Neural progenitor cell (in vitro differentiated cells): ENCODE measurements around the gene HEXD. TPM values are rescaled to one million over a fixed set of nuclear protein-coding genes. Genes with fewer than 3 reads are reported as not detected.

Experiments used
- DNase-seq: peaks from one replicate; pipeline ENCODE4 v3.0.0-alpha.2; 2016; ENCODE audit warnings: low spot score
- H2AFZ ChIP-seq: fragments of 200-600 bp; sonication (generic); replicated peaks from 2 replicates; pipeline ENCODE4 v1.6.1; 2016; ENCODE audit warnings: antibody characterized with exemption
- H3F3A ChIP-seq: fragments of 200-600 bp; sonication (generic); 2 replicates; pipeline ENCODE4 v1.6.1; 2016; ENCODE audit warnings: antibody characterized with exemption, low read depth
- H3K27ac ChIP-seq: fragments of 200-600 bp; sonication (generic); 2 replicates; pipeline ENCODE4 v1.5.1; 2016; ENCODE audit warnings: mild to moderate bottlenecking
- H3K27me3 ChIP-seq: fragments of 200-600 bp; sonication (generic); 2 replicates; pipeline ENCODE4 v1.6.1; 2016; ENCODE audit warnings: mild to moderate bottlenecking, moderate library complexity
- H3K36me3 ChIP-seq: fragments of 200-600 bp; sonication (generic); 2 replicates; pipeline ENCODE4 v1.5.1; 2016
- H3K4me1 ChIP-seq: fragments of 200-600 bp; sonication (generic); 2 replicates; pipeline ENCODE4 v1.6.1; 2016; ENCODE audit warnings: mixed run types
- H3K4me2 ChIP-seq: fragments of 200-600 bp; sonication (generic); 2 replicates; pipeline ENCODE4 v1.6.1; 2016
- H3K4me3 ChIP-seq: fragments of 200-600 bp; sonication (generic); 2 replicates; pipeline ENCODE4 v1.5.1; 2016
- H3K79me2 ChIP-seq: fragments of 200-600 bp; sonication (generic); 2 replicates; pipeline ENCODE4 v1.6.1; 2016; ENCODE audit warnings: low read depth
- H3K9ac ChIP-seq: fragments of 200-600 bp; sonication (generic); 2 replicates; pipeline ENCODE4 v1.6.1; 2016
- H3K9me3 ChIP-seq: fragments of 200-600 bp; sonication (generic); 2 replicates; pipeline ENCODE4 v1.5.1; 2016; ENCODE audit warnings: low read depth
- H4K20me1 ChIP-seq: fragments of 200-600 bp; sonication (generic); 2 replicates; pipeline ENCODE4 v1.6.1; 2016; ENCODE audit warnings: low read depth
- H3K27ac Mint-ChIP-seq: 3 replicates; pipeline ENCODE4 v1.8.0; 2021; ENCODE audit warnings: mixed read lengths
- H3K27me3 Mint-ChIP-seq: 2 replicates; pipeline ENCODE4 v1.8.0; 2022; ENCODE audit warnings: low read depth, mild to moderate bottlenecking, inconsistent platforms, moderate library complexity, mixed read lengths; ENCODE audit not compliant: insufficient read depth
- H3K36me3 Mint-ChIP-seq: 3 replicates; pipeline ENCODE4 v1.8.0; 2021; ENCODE audit warnings: mixed read lengths
- H3K4me1 Mint-ChIP-seq: 3 replicates; pipeline ENCODE4 v1.8.0; 2021; ENCODE audit warnings: mixed read lengths
- H3K4me3 Mint-ChIP-seq: 3 replicates; pipeline ENCODE4 v1.8.0; 2021; ENCODE audit warnings: mild to moderate bottlenecking, moderate library complexity, mixed read lengths
- H3K9me3 Mint-ChIP-seq: 3 replicates; pipeline ENCODE4 v1.8.0; 2020; ENCODE audit warnings: mixed read lengths
- EZH2 ChIP-seq: fragments of 200-600 bp; sonication (generic); IDR thresholded peaks from 2 replicates; pipeline ENCODE4 v1.6.1; 2017; ENCODE audit warnings: antibody characterized with exemption, mild to moderate bottlenecking, moderate library complexity
- EZH2phosphoT487 ChIP-seq: fragments of 200-600 bp; sonication (generic); IDR thresholded peaks from 2 replicates; pipeline ENCODE4 v1.6.1; 2017; ENCODE audit warnings: antibody characterized with exemption
- total RNA-seq: library from RNA; depleted of rRNA; stranded (reverse); fragments of >200 nt; gene quantifications from 2 replicates; pipeline ENCODE4 v1.2.3, GENCODE V29; 2015; ENCODE audit warnings: low replicate concordance
- TF ChIP-seq, protein P1 (sequence below): fragments of 200-600 bp; sonication (generic); IDR thresholded peaks from 2 replicates; pipeline ENCODE4 v1.5.1; 2017; ENCODE audit warnings: antibody characterized with exemption, mild to moderate bottlenecking

HEXD gene
- total RNA-seq, 1 donor from 2014 or later: 22.3 TPM

DNA sequence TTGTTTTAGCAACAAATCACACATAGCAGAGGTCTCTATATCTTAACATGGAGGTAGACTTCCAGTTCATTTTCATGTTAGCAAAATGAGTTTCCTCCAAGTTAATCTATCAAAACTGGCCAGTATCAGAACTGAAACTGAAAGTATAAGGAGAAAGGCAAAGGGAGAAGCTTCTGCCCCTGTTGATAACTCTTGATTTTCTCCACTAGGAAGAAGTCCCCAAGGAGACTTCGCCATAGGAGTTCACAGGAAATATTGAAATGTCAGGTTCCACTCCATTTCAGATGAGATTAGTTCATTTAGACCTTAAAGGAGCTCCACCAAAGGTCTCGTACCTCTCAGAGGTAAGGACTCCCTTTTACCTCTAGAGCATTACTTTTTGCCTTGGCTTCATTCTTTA is 1.4 kb downstream of the HEXD start:
- Histone ChIP-seq H4K20me1 (peaks cover 34% of the 10 kb centered on the region), H3K4me3 (peak overlapping the region; percentile 98), H3K79me2 (peaks cover 10% of the 10 kb centered on the region), H3K36me3 (no peaks in the 10 kb centered on the region), H3K9ac (no peak overlapping the region), H3K27ac (no peak overlapping the region), H3K4me2 (peak overlapping the region; percentile 85), H3K9me3 (no peaks in the 10 kb centered on the region), H3K4me1 (peaks cover 9% of the 10 kb centered on the region), H3F3A (peaks cover 6% of the 10 kb centered on the region), H3K27me3 (peaks cover 5% of the 10 kb centered on the region), H2AFZ (no peak overlapping the region)
- Mint-ChIP-seq H3K4me1 (peaks cover 10% of the 10 kb centered on the region), H3K4me3 (peak overlapping the region; percentile 89), H3K27ac (no peak overlapping the region), H3K27me3 (peaks cover under 1% of the 10 kb centered on the region), H3K36me3 (peaks cover 31% of the 10 kb centered on the region), H3K9me3 (peaks cover 22% of the 10 kb centered on the region)
- TF ChIP-seq, protein P1, sequence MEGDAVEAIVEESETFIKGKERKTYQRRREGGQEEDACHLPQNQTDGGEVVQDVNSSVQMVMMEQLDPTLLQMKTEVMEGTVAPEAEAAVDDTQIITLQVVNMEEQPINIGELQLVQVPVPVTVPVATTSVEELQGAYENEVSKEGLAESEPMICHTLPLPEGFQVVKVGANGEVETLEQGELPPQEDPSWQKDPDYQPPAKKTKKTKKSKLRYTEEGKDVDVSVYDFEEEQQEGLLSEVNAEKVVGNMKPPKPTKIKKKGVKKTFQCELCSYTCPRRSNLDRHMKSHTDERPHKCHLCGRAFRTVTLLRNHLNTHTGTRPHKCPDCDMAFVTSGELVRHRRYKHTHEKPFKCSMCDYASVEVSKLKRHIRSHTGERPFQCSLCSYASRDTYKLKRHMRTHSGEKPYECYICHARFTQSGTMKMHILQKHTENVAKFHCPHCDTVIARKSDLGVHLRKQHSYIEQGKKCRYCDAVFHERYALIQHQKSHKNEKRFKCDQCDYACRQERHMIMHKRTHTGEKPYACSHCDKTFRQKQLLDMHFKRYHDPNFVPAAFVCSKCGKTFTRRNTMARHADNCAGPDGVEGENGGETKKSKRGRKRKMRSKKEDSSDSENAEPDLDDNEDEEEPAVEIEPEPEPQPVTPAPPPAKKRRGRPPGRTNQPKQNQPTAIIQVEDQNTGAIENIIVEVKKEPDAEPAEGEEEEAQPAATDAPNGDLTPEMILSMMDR: no peak
- TF ChIP-seq EZH2 (no peak), EZH2phosphoT487 (no peak)
- DNase-seq: no peak

DNA sequence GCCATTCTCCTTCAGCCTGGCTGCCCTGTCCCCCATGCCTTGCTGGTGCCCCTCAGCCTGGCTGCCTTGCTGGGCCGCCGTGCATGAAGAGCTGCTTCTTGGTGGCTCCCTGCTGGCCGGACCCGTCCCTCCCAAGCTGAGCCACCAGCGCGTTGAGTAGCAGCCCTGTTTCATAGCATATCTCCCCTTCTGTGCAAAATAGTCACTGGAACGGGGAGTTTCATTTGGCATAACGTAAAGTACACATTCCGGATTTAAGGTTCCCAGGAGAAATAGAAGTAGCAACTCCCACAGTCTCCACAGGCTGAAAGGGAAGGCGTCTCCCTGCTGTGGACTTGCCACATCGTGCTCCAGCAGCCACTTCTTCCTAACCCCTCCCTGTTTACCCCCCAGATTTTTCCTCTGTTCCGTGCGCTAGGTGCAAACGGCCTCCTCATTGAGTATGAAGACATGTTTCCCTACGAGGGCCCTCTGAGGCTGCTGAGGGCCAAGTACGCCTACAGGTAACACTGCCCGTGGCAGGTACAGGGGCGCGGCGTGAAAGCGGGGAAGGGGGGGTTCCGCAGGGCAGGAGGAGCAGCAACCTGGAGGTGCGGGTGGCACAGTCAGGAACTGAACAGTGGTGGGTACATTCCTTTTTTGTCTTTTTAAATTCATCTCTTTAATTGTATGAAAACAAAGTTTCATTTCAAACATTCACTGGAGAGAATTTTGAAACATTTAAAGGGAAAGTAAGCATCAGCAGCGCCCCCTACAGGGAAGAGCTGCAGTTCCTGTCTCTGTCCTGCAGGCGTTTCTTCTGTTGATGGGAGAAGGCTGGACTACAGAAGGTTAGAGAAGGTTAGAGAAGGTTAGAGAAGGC is 6.1 kb downstream of the HEXD start:
- Mint-ChIP-seq H3K27ac (no peak overlapping the region), H3K4me1 (no peaks in the 10 kb centered on the region), H3K36me3 (peaks cover 31% of the 10 kb centered on the region), H3K4me3 (no peak overlapping the region), H3K9me3 (peaks cover 22% of the 10 kb centered on the region), H3K27me3 (peaks cover 9% of the 10 kb centered on the region)
- Histone ChIP-seq H3K27me3 (no peaks in the 10 kb centered on the region), H3K79me2 (peaks cover 2% of the 10 kb centered on the region), H4K20me1 (no peaks in the 10 kb centered on the region), H3K36me3 (no peaks in the 10 kb centered on the region), H2AFZ (no peak overlapping the region), H3K27ac (no peak overlapping the region), H3K9ac (no peak overlapping the region), H3K4me2 (no peak overlapping the region), H3K4me1 (peaks cover under 1% of the 10 kb centered on the region), H3F3A (no peaks in the 10 kb centered on the region), H3K9me3 (no peaks in the 10 kb centered on the region), H3K4me3 (no peak overlapping the region)
- TF ChIP-seq, protein P1: peak; percentile 88
- no peak for TF ChIP-seq EZH2
- peak; percentile 74 for DNase-seq

DNA sequence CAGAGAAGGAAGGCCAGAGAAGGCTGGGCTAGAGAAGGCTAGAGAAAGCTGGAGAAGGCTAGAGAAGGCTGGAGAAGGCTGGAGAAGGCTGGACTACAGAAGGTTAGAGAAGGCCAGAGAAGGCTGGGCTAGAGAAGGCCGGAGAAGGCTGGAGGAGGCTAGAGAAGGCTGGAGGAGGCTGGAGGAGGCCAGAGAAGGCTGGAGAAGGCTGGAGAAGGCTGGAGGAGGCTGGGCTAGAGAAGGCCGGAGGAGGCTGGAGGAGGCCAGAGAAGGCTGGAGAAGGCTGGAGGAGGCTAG is 6.7 kb downstream of the HEXD start:
- Histone ChIP-seq H3F3A (no peaks in the 10 kb centered on the region), H3K27me3 (no peaks in the 10 kb centered on the region), H3K27ac (no peak overlapping the region), H3K9ac (no peak overlapping the region), H3K79me2 (no peaks in the 10 kb centered on the region), H3K4me2 (no peak overlapping the region), H4K20me1 (no peaks in the 10 kb centered on the region), H3K4me1 (no peaks in the 10 kb centered on the region), H3K36me3 (no peaks in the 10 kb centered on the region), H2AFZ (no peak overlapping the region), H3K9me3 (no peaks in the 10 kb centered on the region), H3K4me3 (no peak overlapping the region)
- Mint-ChIP-seq H3K36me3 (peaks cover 29% of the 10 kb centered on the region), H3K27me3 (peaks cover 11% of the 10 kb centered on the region), H3K9me3 (peaks cover 22% of the 10 kb centered on the region), H3K4me1 (no peaks in the 10 kb centered on the region), H3K27ac (no peak overlapping the region), H3K4me3 (no peak overlapping the region)
- no peak for TF ChIP-seq EZH2phosphoT487
- TF ChIP-seq EZH2: no peak
- TF ChIP-seq, protein P1: no peak
- no peak for DNase-seq
